Endothelial cell of umbilical vein (primary cell): ENCODE measurements around the gene YBX1.

Source experiments
- POLR2A ChIP-seq: IDR thresholded peaks from 2 replicates; pipeline ENCODE4 v1.6.1; 2012; ENCODE audit warnings: low read depth, mild to moderate bottlenecking, control low read depth, low read length
- POLR2AphosphoS5 ChIP-seq: IDR thresholded peaks from 2 replicates; pipeline ENCODE4 v1.6.1; 2012; ENCODE audit warnings: low read depth, mild to moderate bottlenecking, control low read depth, low read length, moderate library complexity; ENCODE audit not compliant: insufficient read depth
- TF ChIP-seq, protein P1 (sequence below), 2 donors: IDR thresholded peaks; 1 replicate in 1 of 2; 2 replicates in 1 of 2; pipeline ENCODE4 v1.5.1; 2011; ENCODE audit warnings: low read length in 2 of 2, mild to moderate bottlenecking in 2 of 2, moderate library complexity in 2 of 2, control low read depth in 1 of 2, inconsistent platforms in 1 of 2, low read depth in 1 of 2; ENCODE audit not compliant: insufficient read depth in 1 of 2; ENCODE audit errors: extremely low read depth in 1 of 2

DNA sequence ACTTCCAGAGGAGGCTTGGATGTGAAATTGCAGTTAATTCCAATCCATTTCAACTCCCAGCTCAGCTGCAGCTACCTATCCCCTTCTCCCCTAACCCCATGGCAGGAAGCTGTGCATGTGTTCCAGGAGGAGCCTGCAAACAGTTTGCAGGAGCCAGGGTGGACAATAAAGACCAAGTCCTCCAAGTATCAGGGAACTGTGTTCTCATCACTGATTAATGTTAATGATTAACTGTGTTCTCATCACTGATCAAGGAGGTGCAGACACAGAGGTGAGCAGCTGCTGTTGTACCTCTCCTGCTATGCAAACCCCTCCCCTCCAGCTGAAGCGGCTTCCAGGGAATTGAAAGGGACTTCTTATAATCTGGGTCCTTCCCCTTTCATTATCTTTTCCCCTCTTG is 38.6 kb downstream of the YBX1 start:
- TF ChIP-seq, protein P1, sequence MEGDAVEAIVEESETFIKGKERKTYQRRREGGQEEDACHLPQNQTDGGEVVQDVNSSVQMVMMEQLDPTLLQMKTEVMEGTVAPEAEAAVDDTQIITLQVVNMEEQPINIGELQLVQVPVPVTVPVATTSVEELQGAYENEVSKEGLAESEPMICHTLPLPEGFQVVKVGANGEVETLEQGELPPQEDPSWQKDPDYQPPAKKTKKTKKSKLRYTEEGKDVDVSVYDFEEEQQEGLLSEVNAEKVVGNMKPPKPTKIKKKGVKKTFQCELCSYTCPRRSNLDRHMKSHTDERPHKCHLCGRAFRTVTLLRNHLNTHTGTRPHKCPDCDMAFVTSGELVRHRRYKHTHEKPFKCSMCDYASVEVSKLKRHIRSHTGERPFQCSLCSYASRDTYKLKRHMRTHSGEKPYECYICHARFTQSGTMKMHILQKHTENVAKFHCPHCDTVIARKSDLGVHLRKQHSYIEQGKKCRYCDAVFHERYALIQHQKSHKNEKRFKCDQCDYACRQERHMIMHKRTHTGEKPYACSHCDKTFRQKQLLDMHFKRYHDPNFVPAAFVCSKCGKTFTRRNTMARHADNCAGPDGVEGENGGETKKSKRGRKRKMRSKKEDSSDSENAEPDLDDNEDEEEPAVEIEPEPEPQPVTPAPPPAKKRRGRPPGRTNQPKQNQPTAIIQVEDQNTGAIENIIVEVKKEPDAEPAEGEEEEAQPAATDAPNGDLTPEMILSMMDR (IDR thresholded peaks at IDR 0.05; ENCODE audit: extremely low read depth in 1 of 2, insufficient read depth in 1 of 2, low read depth in 1 of 2, low read length in 2 of 2): no peak
- TF ChIP-seq POLR2A: no peak
- no peak for TF ChIP-seq POLR2AphosphoS5
